H1 (cell line): ENCODE measurements around the gene PINK1. TPM values are rescaled to one million over a fixed set of nuclear protein-coding genes. Genes with fewer than 3 reads are reported as not detected.

Experiments used
- CTCF ChIA-PET: fragments of 300-600 bp; sonication (Branson Sonifier 250); formaldehyde crosslinking; loops from one replicate; lab custom pipeline; 2021; ENCODE audit not compliant: partially characterized antibody; lab: Charles Lee
- POLR2A ChIA-PET: fragments of 300-600 bp; sonication (Branson Sonifier 250); formaldehyde crosslinking; loops from one replicate; lab custom pipeline; 2021; ENCODE audit warnings: inconsistent platforms; ENCODE audit not compliant: partially characterized antibody; lab: Charles Lee
- DNase-seq, 2 experiments: peaks; one replicate each; pipeline versions ENCODE4 v3.0.0 to v3.0.0-alpha.2; 2010 to 2022; ENCODE audit warnings: low spot score in 2 of 2, low read depth in 1 of 2, mixed read lengths in 1 of 2
- FAIRE-seq: peaks from 2 replicates; lab custom pipeline; 2011; peaks lifted over from hg19 to GRCh38; lab: Jason Lieb, UNC
- H2AFZ ChIP-seq: 2 replicates; pipeline ENCODE4 v1.8.1; 2012; ENCODE audit warnings: low read length, inconsistent platforms
- H2AK5ac ChIP-seq: 2 replicates; pipeline ENCODE4 v1.6.1; 2013; ENCODE audit warnings: low read depth, low read length
- H2BK120ac ChIP-seq: replicated peaks from 2 replicates; pipeline ENCODE3; 2013; ENCODE audit warnings: low read depth, low read length, inconsistent platforms
- H2BK12ac ChIP-seq: 2 replicates; pipeline ENCODE4 v1.6.1; 2013; ENCODE audit warnings: low read depth, low read length
- H2BK15ac ChIP-seq: 2 replicates; pipeline ENCODE4 v1.6.1; 2013; ENCODE audit warnings: low read length
- H2BK20ac ChIP-seq: 2 replicates; pipeline ENCODE4 v1.6.1; 2013; ENCODE audit warnings: low read length
- H2BK5ac ChIP-seq: 2 replicates; pipeline ENCODE4 v1.6.1; 2013; ENCODE audit warnings: low read depth, low read length
- H3K14ac ChIP-seq: 2 replicates; pipeline ENCODE4 v1.6.1; 2013; ENCODE audit warnings: inconsistent platforms; ENCODE audit not compliant: insufficient read length
- H3K18ac ChIP-seq: 2 replicates; pipeline ENCODE4 v1.6.1; 2013; ENCODE audit warnings: low read length; ENCODE audit errors: extremely low read depth
- H3K23ac ChIP-seq: 2 replicates; pipeline ENCODE4 v1.6.1; 2013; ENCODE audit warnings: inconsistent platforms; ENCODE audit not compliant: insufficient read length
- H3K23me2 ChIP-seq: 2 replicates; pipeline ENCODE4 v1.6.1; 2013; ENCODE audit warnings: low read depth, low read length
- H3K27ac ChIP-seq: 2 replicates; pipeline ENCODE4 v1.6.1; 2011; ENCODE audit warnings: low read depth, low read length, inconsistent platforms
- H3K27me3 ChIP-seq, 4 experiments: replicated peaks in 1 of 4; 1 replicate in 1 of 4; 2 replicates in 3 of 4; pipeline versions ENCODE4 v1.6.1 to v1.8.1; 2011 to 2013; ENCODE audit warnings: low read length in 3 of 4, mild to moderate bottlenecking in 3 of 4, inconsistent platforms in 2 of 4, mixed read lengths in 2 of 4, moderate library complexity in 1 of 4; ENCODE audit not compliant: control insufficient read depth in 3 of 4, insufficient read depth in 3 of 4; ENCODE audit errors: extremely low read depth in 1 of 4
- H3K36me3 ChIP-seq, 4 experiments: 2 replicates each; pipeline versions ENCODE4 v1.6.1 to v1.8.1; 2011 to 2013; ENCODE audit warnings: mild to moderate bottlenecking in 4 of 4, low read length in 3 of 4, moderate library complexity in 2 of 4, control low read depth in 1 of 4, inconsistent platforms in 1 of 4; ENCODE audit not compliant: insufficient read depth in 4 of 4, control insufficient read depth in 2 of 4
- H3K4ac ChIP-seq: replicated peaks from 2 replicates; pipeline ENCODE3; 2013; ENCODE audit warnings: low read length, low read depth, mixed read lengths, inconsistent platforms; ENCODE audit not compliant: insufficient read length
- H3K4me1 ChIP-seq, 4 experiments: replicated peaks in 1 of 4; 1 replicate in 1 of 4; 2 replicates in 3 of 4; pipeline versions ENCODE4 v1.6.1 to v1.8.1; 2011 to 2013; ENCODE audit warnings: low read length in 3 of 4, inconsistent platforms in 2 of 4, mixed read lengths in 1 of 4; ENCODE audit not compliant: insufficient read depth in 4 of 4, control insufficient read depth in 3 of 4
- H3K4me2 ChIP-seq, 2 experiments: 2 replicates each; pipeline versions ENCODE4 v1.6.1 to v1.8.1; 2011 to 2013; ENCODE audit warnings: low read depth in 2 of 2, low read length in 2 of 2, control low read depth in 1 of 2, inconsistent platforms in 1 of 2, mild to moderate bottlenecking in 1 of 2; ENCODE audit not compliant: insufficient read depth in 1 of 2
- H3K4me3 ChIP-seq, 4 experiments: fragments of 200-600, 300-600 bp in 1 of 4; sonication (generic), shearing (Covaris generic), sonication (Bioruptor Twin) in 1 of 4; 2 replicates each; pipeline versions ENCODE4 v1.5.1 to v1.8.1; 2011 to 2016; ENCODE audit warnings: low read length in 4 of 4, low read depth in 3 of 4, control low read depth in 2 of 4, inconsistent platforms in 2 of 4, mild to moderate bottlenecking in 2 of 4, mixed read lengths in 1 of 4, moderate library complexity in 1 of 4; ENCODE audit not compliant: insufficient read depth in 2 of 4; ENCODE audit errors: extremely low read depth in 1 of 4
- H3K56ac ChIP-seq: replicated peaks from 2 replicates; pipeline ENCODE3; 2013; ENCODE audit warnings: low read depth, mild to moderate bottlenecking, mixed read lengths, low read length, inconsistent platforms; ENCODE audit not compliant: insufficient read length
- H3K79me1 ChIP-seq: 2 replicates; pipeline ENCODE4 v1.6.1; 2013; ENCODE audit warnings: low read depth, low read length, control low read depth
- H3K79me2 ChIP-seq, 2 experiments: 2 replicates each; pipeline versions ENCODE4 v1.6.1 to v1.8.1; 2012 to 2013; ENCODE audit warnings: low read length in 2 of 2, mild to moderate bottlenecking in 2 of 2, inconsistent platforms in 1 of 2; ENCODE audit not compliant: insufficient read depth in 2 of 2, control insufficient read depth in 1 of 2
- H3K9ac ChIP-seq, 4 experiments: replicated peaks in 1 of 4; 1 replicate in 1 of 4; 2 replicates in 3 of 4; pipeline versions ENCODE4 v1.6.1 to v1.8.1; 2011 to 2013; ENCODE audit warnings: low read depth in 3 of 4, low read length in 3 of 4, control low read depth in 2 of 4, mild to moderate bottlenecking in 2 of 4, moderate library complexity in 2 of 4, inconsistent platforms in 1 of 4; ENCODE audit errors: extremely low read depth in 1 of 4
- H3K9me3 ChIP-seq, 2 experiments: 2 replicates each; pipeline versions ENCODE4 v1.6.1 to v1.8.1; 2012 to 2013; ENCODE audit warnings: mild to moderate bottlenecking in 2 of 2, moderate library complexity in 2 of 2, control low read depth in 1 of 2, inconsistent platforms in 1 of 2, low read depth in 1 of 2, low read length in 1 of 2, mixed read lengths in 1 of 2; ENCODE audit not compliant: insufficient read depth in 2 of 2
- H4K20me1 ChIP-seq, 2 experiments: replicated peaks in 1 of 2; 2 replicates each; pipeline versions ENCODE3 to v1.8.1; 2011 to 2013; ENCODE audit warnings: inconsistent platforms in 2 of 2, low read length in 2 of 2, mild to moderate bottlenecking in 1 of 2; ENCODE audit not compliant: insufficient read depth in 2 of 2, control insufficient read depth in 1 of 2
- H4K5ac ChIP-seq: 2 replicates; pipeline ENCODE4 v1.6.1; 2013; ENCODE audit warnings: low read length, low read depth, mixed read lengths, inconsistent platforms; ENCODE audit not compliant: insufficient read length
- H4K8ac ChIP-seq: 2 replicates; pipeline ENCODE4 v1.8.0; 2013; ENCODE audit warnings: mild to moderate bottlenecking, moderate library complexity, low read length, inconsistent platforms; ENCODE audit not compliant: insufficient read depth; ENCODE audit errors: extremely low read depth
- H4K91ac ChIP-seq: replicated peaks from 2 replicates; pipeline ENCODE3; 2013; ENCODE audit warnings: low read length, mixed read lengths, inconsistent platforms; ENCODE audit not compliant: insufficient read length
- BACH1 ChIP-seq: IDR thresholded peaks from 2 replicates; pipeline ENCODE4 v1.6.1; 2012; ENCODE audit warnings: low read length, improper control_type of control experiment
- EGR1 ChIP-seq: IDR thresholded peaks from 2 replicates; pipeline ENCODE4 v1.6.1; 2011; ENCODE audit warnings: low read depth, low read length, borderline replicate concordance
- MAFK ChIP-seq: IDR thresholded peaks from 2 replicates; pipeline ENCODE4 v1.6.1; 2012; ENCODE audit warnings: low read depth, mild to moderate bottlenecking, improper control_type of control experiment, low read length
- WGBS, 2 experiments: shearing (Covaris generic) in 1 of 2; methylation state at CpG; one replicate each; pipeline versions ENCODE4 v1.1.6 to v1.1.7; 2013 to 2015; ENCODE audit warnings: low lambda C conversion rate in 2 of 2, mixed read lengths in 2 of 2, inconsistent platforms in 1 of 2, low coverage in 1 of 2, missing lambda C conversion rate in 1 of 2; ENCODE audit not compliant: insufficient replicate concordance in 2 of 2, insufficient coverage in 1 of 2, insufficient read length in 1 of 2; ENCODE audit errors: extremely low coverage in 1 of 2, missing lambda C conversion rate in 1 of 2; 5-methylcytosine and 5-hydroxymethylcytosine counted together
- polyA plus RNA-seq, 7 experiments: library from polyadenylated mRNA; depleted of rRNA in 3 of 7; stranded (reverse) in 5 of 7; unstranded in 2 of 7; fragments of >200 nt in 5 of 7; fragments of 200-250 nt in 2 of 7; gene quantifications; 1 replicate in 5 of 7; 2 replicates in 1 of 7; 4 replicates in 1 of 7; pipeline versions ENCODE4 v1.2.1 to v1.2.3, GENCODE V29; 2011 to 2013; ENCODE audit warnings: missing spikeins in 2 of 7, mixed read lengths in 2 of 7
- total RNA-seq: library from RNA; stranded (reverse); fragmentation: NEBNext Ultra II Directional; extraction: Animal tissue kit (Norgen Biotek cat#: 25700); gene quantifications from 2 replicates; pipeline ENCODE4 v1.2.1, GENCODE V29; 2021

The PINK1 gene
- total and polyA plus RNA-seq, 2 of the 8 experiments (the other 6 are each of a cell fraction or from before 2014, with no cell fraction given), result 16.1 to 19.3 TPM

DNA sequence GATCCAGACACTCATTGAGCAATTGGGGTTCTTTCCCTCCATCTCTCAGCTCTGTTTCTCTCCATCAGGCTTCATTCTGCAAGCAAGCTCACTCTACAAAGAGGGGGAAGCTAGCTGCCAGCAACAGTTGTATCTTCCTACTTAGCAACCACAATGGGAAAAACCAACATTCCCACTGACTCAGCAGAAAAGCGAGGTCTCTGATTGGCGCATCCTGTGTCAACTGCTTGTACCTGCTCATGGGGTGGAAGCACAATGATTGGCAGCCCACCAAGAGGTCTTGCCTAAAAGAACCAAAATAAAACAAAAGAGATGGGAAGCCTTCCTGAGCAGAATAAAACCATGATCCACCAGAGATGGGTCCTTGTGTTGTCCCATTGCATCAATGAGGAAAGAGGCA lies 48.4 kb upstream of the PINK1 start:
- H3K79me2 ChIP-seq, result no peaks in the 10 kb centered on the region
- no peak overlapping the region for H2BK15ac ChIP-seq
- H3K56ac ChIP-seq, result no peak overlapping the region
- H2AK5ac ChIP-seq, result 0 out of 2 replicates have a peak overlapping the region, but pooled peaks have one; percentile 7
- no peaks in the 10 kb centered on the region for H3K36me3 ChIP-seq
- H3K4me1 ChIP-seq, result peaks cover 0 to 15% (median 8%) of the 10 kb centered on the region in 4 experiments; a peak in 4 of 7 replicates
- WGBS, 2 experiments, result 93% methylated on average over 2 of the region's 2 CpGs; no CpG with 5 or more reads in 1 of the 2 experiments
- no peak overlapping the region for H3K9ac ChIP-seq
- H4K8ac ChIP-seq, result no peak overlapping the region
- CTCF ChIA-PET, result interaction anchor here (0.7 to 3.1 kb wide), 4 partner anchors 9 to 660 kb away, joined by 3 to 13 read pairs (median 8); partner anchors contain the start of gene PINK1
- H3K27ac ChIP-seq, result no peak overlapping the region
- no peak overlapping the region for H2AFZ ChIP-seq
- H2BK20ac ChIP-seq, result 0 out of 2 replicates have a peak overlapping the region, but pooled peaks have one; percentile 40
- H3K9me3 ChIP-seq, result no peaks in the 10 kb centered on the region
- no peak overlapping the region for H3K4me2 ChIP-seq
- no peak overlapping the region for H4K5ac ChIP-seq
- no peak overlapping the region for H3K4me3 ChIP-seq
- TF ChIP-seq EGR1 (no peak), BACH1 (peak; percentile 90), MAFK (peak; percentile 92)
- no peak overlapping the region for H3K23ac ChIP-seq
- H3K79me1 ChIP-seq, result no peaks in the 10 kb centered on the region
- FAIRE-seq (no peak), DNase-seq (no peak)
- no peaks in the 10 kb centered on the region for H3K23me2 ChIP-seq
- H2BK12ac ChIP-seq, result no peak overlapping the region
- no peak overlapping the region for H3K4ac ChIP-seq
- H4K91ac ChIP-seq, result no peak overlapping the region
- no peak overlapping the region for H2BK5ac ChIP-seq
- H3K14ac ChIP-seq, result no peak overlapping the region
- H2BK120ac ChIP-seq, result no peak overlapping the region
- POLR2A ChIA-PET, result no interaction called here
- no peaks in the 10 kb centered on the region for H3K27me3 ChIP-seq
- no peak overlapping the region for H3K18ac ChIP-seq
- no peaks in the 10 kb centered on the region for H4K20me1 ChIP-seq
